Renal cortical epithelial cell (primary cell): Measurements from ENCODE around the gene RNU7-1. TPM values are rescaled to one million over a fixed set of nuclear protein-coding genes. Genes with fewer than 3 reads are reported as not detected.
"Not testable (repeated sequence)": the region's sequence is repeated elsewhere in the genome, so short reads cannot be mapped to it uniquely, and the experiment has no call there.

Source experiments
- DNase-seq: peaks from one replicate; pipeline ENCODE4 v3.0.0-alpha.2; 2011; ENCODE audit warnings: low read depth
- total RNA-seq: library from RNA; depleted of rRNA; stranded (reverse); fragments of >200 nt; gene quantifications from 2 replicates; pipeline ENCODE4 v1.2.3, GENCODE V29; 2014

The RNU7-1 gene
- not detected in 2 replicates for total RNA-seq

DNA sequence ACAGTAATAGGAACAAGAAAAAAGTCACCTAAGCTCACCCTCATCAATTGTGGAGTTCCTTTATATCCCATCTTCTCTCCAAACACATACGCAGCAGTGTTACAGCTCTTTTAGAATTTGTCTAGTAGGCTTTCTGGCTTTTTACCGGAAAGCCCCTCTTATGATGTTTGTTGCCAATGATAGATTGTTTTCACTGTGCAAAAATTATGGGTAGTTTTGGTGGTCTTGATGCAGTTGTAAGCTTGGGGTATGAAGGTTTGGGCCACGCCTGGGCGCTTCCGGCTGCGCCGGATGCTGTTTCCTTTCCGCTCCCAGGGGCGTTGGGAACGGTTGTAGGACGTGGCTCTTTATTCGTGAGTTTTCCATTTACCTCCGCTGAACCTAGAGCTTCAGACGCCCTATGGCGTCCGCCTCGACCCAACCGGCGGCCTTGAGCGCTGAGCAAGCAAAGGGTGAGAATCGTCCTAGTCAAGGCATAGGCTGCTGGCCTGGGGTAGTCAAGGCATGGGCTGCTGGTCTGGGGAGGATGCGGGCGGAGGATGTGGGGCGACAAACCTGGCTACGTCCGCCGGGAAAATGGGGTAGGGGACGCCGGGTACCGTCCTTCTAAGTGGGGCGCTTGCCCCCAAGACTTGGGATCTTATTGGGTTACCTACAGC is at the start of gene RNU7-1, which contains the start of gene C12orf57:
TSS of gene RNU7-1 (plus strand) at position 95 of the 659 bp plus-strand sequence.
TSS of gene C12orf57 (plus strand) at position 301 of the 659 bp plus-strand sequence. CDS start at position 401, 100 bp downstream.
- peak; percentile 94 for DNase-seq

- DNase-seq = no peak
Measured at GRCh38 chr12:6894321-6894720, 49.3 kb upstream of the RNU7-1 start.

GRCh38 chr12:6896846-6897435 is 46.7 kb upstream of the RNU7-1 start:
- no peak for DNase-seq

GRCh38 chr12:6899427-6899826 is 44.2 kb upstream of the RNU7-1 start:
- no peak for DNase-seq

DNA sequence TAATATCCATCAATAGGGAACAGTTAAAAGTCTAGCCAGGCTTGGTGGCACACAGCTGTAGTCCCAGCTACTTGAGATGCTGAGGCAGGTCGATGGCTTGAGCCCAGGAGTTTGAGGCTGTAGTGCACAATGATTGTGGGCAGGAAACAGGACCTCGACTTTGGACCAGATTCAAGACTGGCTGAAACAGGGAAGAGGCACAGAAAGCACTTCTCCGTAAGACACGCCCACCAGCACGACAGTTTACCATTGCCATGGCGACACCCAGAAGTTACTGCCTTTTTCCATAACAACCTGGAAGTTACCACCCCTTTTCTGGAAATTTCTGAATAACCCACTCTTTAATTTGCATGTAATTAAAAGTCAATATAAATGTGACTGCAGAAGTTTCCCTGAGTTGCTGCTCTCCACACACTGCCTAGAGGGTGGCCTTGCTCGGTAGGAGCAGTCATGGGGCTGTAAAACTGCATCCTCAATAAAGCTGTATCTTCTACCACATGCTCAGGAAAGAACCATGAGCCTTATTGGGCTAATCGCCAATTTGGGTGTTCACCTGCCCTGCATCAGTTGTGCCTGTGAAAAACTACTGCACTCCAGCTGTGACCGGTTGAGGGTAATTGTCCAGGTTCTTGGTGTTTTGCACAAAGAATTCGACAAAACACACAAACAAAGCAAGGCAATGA is 43.6 kb upstream of the RNU7-1 start:
- DNase-seq = peak; percentile 50

GRCh38 chr12:6902448-6902847 is 41.2 kb upstream of the RNU7-1 start:
- no peak for DNase-seq

DNA sequence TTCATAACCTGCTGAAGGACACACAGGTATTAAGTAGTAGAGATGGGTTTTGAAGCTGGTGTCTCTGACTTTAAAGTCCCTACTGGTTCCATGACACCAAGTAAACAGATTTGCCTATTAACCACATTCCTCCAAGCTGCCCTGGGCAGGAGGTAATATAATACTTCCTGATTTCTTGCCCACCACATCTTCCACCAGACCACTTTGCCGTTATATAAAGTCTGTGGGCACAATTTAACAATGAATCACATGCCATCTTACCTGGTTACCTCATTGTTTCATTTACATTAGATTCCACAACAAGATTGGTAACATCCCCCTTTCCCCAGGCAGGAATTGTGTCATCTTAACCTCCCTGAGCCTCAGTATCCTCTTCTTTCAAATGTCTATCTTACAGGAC is 39.9 kb upstream of the RNU7-1 start:
- no peak for DNase-seq

DNA sequence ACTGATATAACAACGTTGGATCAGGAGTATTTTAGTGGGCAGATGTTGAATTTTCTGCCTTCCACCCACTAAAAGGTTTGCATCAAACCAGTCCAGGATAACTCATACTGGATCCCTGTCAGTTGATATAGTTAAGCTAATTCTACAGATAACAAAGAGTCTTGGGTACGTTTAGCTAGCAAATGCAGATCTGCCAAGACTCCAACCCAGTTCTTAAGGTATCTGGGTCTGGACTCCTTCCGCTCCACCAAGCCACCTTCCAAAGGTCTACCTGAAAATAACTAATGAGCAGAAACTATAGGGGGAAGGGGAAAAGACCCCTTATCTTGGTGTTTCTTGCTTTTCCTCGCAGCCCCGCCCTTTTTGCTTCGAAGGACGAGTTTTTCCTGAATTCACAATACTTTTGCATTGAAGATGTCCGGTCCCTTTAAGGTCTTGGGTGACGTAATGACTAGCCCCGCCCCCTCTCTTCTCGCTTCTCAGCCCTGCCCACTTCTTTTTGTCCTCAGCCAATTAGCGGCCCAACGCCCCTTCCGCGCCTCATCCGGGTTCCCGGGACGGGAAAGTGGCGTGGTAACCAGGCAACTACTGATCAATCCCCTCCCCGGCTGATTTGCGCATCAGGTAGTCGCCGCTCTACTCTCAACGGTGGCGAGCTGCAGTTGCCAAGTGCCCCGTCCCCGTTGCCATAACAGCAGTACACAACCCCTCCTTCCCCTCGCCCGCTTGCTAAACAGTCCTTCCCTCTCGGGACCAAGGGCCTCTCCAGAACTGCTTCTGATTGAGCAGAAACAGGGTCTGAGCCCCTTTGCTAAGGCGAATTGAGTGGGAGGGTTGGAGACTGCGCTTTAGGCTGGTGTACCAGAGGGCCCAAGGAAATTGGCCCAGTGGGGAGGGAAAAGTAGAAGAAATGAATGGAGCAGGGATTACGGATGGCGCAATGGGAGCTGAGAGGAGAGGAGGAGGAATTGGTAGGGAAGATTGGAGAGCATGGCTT is 39.0 kb upstream of the RNU7-1 start, which contains the start of gene LRRC23:
TSS of gene LRRC23 (plus strand) at position 543 of the 997 bp plus-strand sequence. CDS start 812 bp downstream, outside the sequence.
- peak; percentile 94 for DNase-seq

- no peak for DNase-seq
Measured at GRCh38 chr12:6905414-6906040, 38.1 kb upstream of the RNU7-1 start.

GRCh38 chr12:6908141-6908540 is 35.5 kb upstream of the RNU7-1 start:
- not testable (repeated sequence) for DNase-seq

- no peak for DNase-seq
Measured at GRCh38 chr12:6909421-6910145, 34.0 kb upstream of the RNU7-1 start.

- DNase-seq = no peak
Measured at GRCh38 chr12:6912164-6912935, 31.3 kb upstream of the RNU7-1 start.

DNA sequence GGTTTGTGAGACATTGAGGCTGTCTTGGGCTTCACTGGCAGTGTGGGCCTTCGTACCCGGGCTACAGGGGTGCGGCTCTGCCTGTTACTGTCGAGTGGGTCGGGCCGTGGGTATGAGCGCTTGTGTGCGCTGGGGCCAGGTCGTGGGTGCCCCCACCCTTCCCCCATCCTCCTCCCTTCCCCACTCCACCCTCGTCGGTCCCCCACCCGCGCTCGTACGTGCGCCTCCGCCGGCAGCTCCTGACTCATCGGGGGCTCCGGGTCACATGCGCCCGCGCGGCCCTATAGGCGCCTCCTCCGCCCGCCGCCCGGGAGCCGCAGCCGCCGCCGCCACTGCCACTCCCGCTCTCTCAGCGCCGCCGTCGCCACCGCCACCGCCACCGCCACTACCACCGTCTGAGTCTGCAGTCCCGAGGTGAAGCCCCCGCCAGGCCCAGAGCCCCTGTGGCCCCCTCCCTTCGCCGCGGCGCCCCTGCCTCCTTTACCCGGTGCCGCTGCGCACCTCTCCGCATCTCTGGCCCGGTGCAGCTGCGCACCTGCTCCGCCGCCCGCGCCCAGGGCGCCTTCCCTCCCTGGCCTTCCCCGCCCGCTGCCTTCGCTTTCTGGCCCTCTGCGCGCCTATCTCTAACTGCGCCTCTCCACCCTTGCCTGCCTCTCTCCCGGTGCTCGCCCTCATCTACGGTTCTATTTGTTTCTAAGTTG is 29.2 kb upstream of the RNU7-1 start, which contains the start of gene ENO2:
TSS of gene ENO2 (plus strand) at position 335 of the 701 bp plus-strand sequence. CDS start 1,253 bp downstream, outside the sequence.
- DNase-seq = no peak

- no peak for DNase-seq
Measured at GRCh38 chr12:6914947-6915788, 28.4 kb upstream of the RNU7-1 start.

DNA sequence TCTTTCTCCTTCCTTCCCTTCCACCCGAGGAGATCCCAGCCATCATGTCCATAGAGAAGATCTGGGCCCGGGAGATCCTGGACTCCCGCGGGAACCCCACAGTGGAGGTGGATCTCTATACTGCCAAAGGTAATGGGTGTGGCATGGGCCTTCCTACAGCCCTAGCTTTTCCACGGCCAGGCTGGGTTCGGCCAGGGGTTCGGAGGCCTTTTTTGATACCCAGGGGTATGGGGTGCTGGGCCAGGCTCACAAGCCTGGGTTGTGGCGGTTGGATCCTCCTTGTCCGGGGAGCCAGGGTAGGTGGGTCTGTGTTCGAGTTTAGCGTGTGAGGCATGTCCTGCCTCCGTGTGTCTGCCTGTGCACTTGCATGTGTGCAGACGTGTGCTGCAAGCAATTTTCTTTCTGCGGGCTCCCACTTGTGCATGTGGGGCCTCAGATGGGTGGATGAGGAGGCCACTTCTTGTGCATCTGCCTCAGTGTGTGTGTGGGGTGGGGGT is 27.8 kb upstream of the RNU7-1 start:
- DNase-seq = no peak

- no peak for DNase-seq
Measured at GRCh38 chr12:6916426-6917200, 27.0 kb upstream of the RNU7-1 start.
